HG03565 (cell line): ENCODE measurements around the gene TLCD4.
"Not testable (repeated sequence)": the region's sequence is repeated elsewhere in the genome, so short reads cannot be mapped to it uniquely, and the experiment has no call there.

Source experiments
- ATAC-seq: cut with Tn5 transposase; IDR thresholded peaks from one replicate; pipeline ENCODE4 v1.9.1; 2021; ENCODE audit warnings: mild to moderate bottlenecking, moderate library complexity; ENCODE audit not compliant: unreplicated experiment

Gene TLCD4

DNA sequence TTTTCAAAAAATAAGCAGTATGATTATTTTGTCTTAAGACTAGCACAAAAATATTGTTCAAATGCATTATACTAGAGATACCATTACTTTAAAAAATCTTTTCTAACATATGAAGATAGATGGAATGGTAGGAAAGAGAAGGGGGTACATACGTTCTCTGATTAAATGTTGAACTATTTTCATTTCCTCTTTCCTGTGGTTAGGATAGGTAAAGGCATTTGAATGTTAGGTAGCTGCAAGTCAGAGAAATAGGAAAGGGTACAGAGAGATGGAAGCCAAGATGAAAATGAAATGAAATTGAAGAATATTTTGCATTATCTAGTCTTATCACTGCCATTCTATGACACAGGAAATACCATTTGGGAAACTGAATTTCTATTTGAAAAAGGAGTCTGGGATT is 28.3 kb downstream of the TLCD4 start:
- no peak for ATAC-seq

GRCh38 chr1:95146637-95147036 is 29.5 kb downstream of the TLCD4 start:
- ATAC-seq = peak; percentile 76

GRCh38 chr1:95154096-95154495 is 36.9 kb downstream of the TLCD4 start:
- no peak for ATAC-seq

GRCh38 chr1:95165569-95165968 is 48.4 kb downstream of the TLCD4 start:
- not testable (repeated sequence) for ATAC-seq
